Amniotic stem cell (primary cell): ENCODE results near the gene EMC6.

Experiments
- DNase-seq: peaks from one replicate; lab custom pipeline; 2025; lab: John Stamatoyannopoulos, UW

Gene EMC6

GRCh38 chr17:3656353-3656752, 12.3 kb upstream of the EMC6 start:
- DNase-seq = no peak

GRCh38 chr17:3656755-3657587, 11.6 kb upstream of the EMC6 start:
- DNase-seq = no peak

GRCh38 chr17:3657588-3657869, 11.1 kb upstream of the EMC6 start:
- DNase-seq = no peak

GRCh38 chr17:3657874-3658783, 10.5 kb upstream of the EMC6 start:
- no peak for DNase-seq

GRCh38 chr17:3658784-3659449, 9.7 kb upstream of the EMC6 start:
- DNase-seq = no peak

GRCh38 chr17:3659541-3660111, 9.0 kb upstream of the EMC6 start:
- DNase-seq = peak; percentile 47

- DNase-seq = no peak
Observed at GRCh38 chr17:3660311-3660891, 8.2 kb upstream of the EMC6 start.

- DNase-seq = no peak
Observed at GRCh38 chr17:3663102-3664011, 5.3 kb upstream of the EMC6 start.

- no peak for DNase-seq
Observed at GRCh38 chr17:3665834-3666233, 2.8 kb upstream of the EMC6 start.

- DNase-seq = no peak
Observed at GRCh38 chr17:3666516-3666915, 2.1 kb upstream of the EMC6 start.

- peak; percentile 91 for DNase-seq
Observed at GRCh38 chr17:3667366-3668278, 990 bp upstream of the EMC6 start.

- no peak for DNase-seq
Observed at GRCh38 chr17:3669085-3669347, 404 bp downstream of the EMC6 start.

- DNase-seq = no peak
Observed at GRCh38 chr17:3669548-3669947, 936 bp downstream of the EMC6 start.

- no peak for DNase-seq
Observed at GRCh38 chr17:3672571-3672970, 4.0 kb downstream of the EMC6 start.

GRCh38 chr17:3675886-3676285, 7.3 kb downstream of the EMC6 start:
- no peak for DNase-seq

- DNase-seq = no peak
Observed at GRCh38 chr17:3678095-3678820, 9.6 kb downstream of the EMC6 start.

GRCh38 chr17:3678821-3679530, 10.4 kb downstream of the EMC6 start:
- no peak for DNase-seq

GRCh38 chr17:3679531-3680126, 11.0 kb downstream of the EMC6 start:
- no peak for DNase-seq
